ENCODE measurements around the gene EXOC4.

EXOC4 gene

GRCh38 chr7:133675510-133676218 is 422.8 kb downstream of the EXOC4 start:
- no peak for DNase-seq (ENCODE audit: low spot score)

- DNase-seq (ENCODE audit: low spot score): no peak
Observed at GRCh38 chr7:133676805-133677370, 424.0 kb downstream of the EXOC4 start.

GRCh38 chr7:133678137-133678814 is 425.4 kb downstream of the EXOC4 start:
- DNase-seq (ENCODE audit: low spot score): no peak

- DNase-seq (ENCODE audit: low spot score): no peak
Observed at GRCh38 chr7:133679977-133680376, 427.1 kb downstream of the EXOC4 start.

- no peak for DNase-seq (ENCODE audit: low spot score)
Observed at GRCh38 chr7:133681529-133681928, 428.7 kb downstream of the EXOC4 start.

GRCh38 chr7:133682364-133683181 is 429.7 kb downstream of the EXOC4 start:
- no peak for DNase-seq (ENCODE audit: low spot score)

GRCh38 chr7:133683182-133683454 is 430.2 kb downstream of the EXOC4 start:
- DNase-seq (ENCODE audit: low spot score): no peak

- DNase-seq (ENCODE audit: low spot score): no peak
Observed at GRCh38 chr7:133688483-133689239, 435.8 kb downstream of the EXOC4 start.

GRCh38 chr7:133690740-133691139 is 437.9 kb downstream of the EXOC4 start:
- no peak for DNase-seq (ENCODE audit: low spot score)

- no peak for DNase-seq (ENCODE audit: low spot score)
Observed at GRCh38 chr7:133691727-133692610, 439.1 kb downstream of the EXOC4 start.

GRCh38 chr7:133693281-133693680 is 440.4 kb downstream of the EXOC4 start:
- no peak for DNase-seq (ENCODE audit: low spot score)

GRCh38 chr7:133696056-133696455 is 443.2 kb downstream of the EXOC4 start:
- no peak for DNase-seq (ENCODE audit: low spot score)

GRCh38 chr7:133697585-133697984 is 444.7 kb downstream of the EXOC4 start:
- DNase-seq (ENCODE audit: low spot score): no peak

GRCh38 chr7:133698127-133698526 is 445.2 kb downstream of the EXOC4 start:
- DNase-seq (ENCODE audit: low spot score): no peak

- no peak for DNase-seq (ENCODE audit: low spot score)
Observed at GRCh38 chr7:133699386-133699785, 446.5 kb downstream of the EXOC4 start.

- DNase-seq (ENCODE audit: low spot score): no peak
Observed at GRCh38 chr7:133702078-133702477, 449.2 kb downstream of the EXOC4 start.

- no peak for DNase-seq (ENCODE audit: low spot score)
Observed at GRCh38 chr7:133702960-133703359, 450.1 kb downstream of the EXOC4 start.

- no peak for DNase-seq (ENCODE audit: low spot score)
Observed at GRCh38 chr7:133703547-133703946, 450.7 kb downstream of the EXOC4 start.

GRCh38 chr7:133704453-133704852 is 451.6 kb downstream of the EXOC4 start:
- no peak for DNase-seq (ENCODE audit: low spot score)

GRCh38 chr7:133705596-133705995 is 452.7 kb downstream of the EXOC4 start:
- no peak for DNase-seq (ENCODE audit: low spot score)

GRCh38 chr7:133706016-133706415 is 453.1 kb downstream of the EXOC4 start:
- no peak for DNase-seq (ENCODE audit: low spot score)

All from LoVo (cell line).